Psoas muscle (tissue), 8 donors: Measurements from ENCODE around the gene PTPDC1. TPM values are rescaled to one million over a fixed set of nuclear protein-coding genes. Genes with fewer than 3 reads are reported as not detected.
"Not testable (repeated sequence)": the region's sequence is repeated elsewhere in the genome, so short reads cannot be mapped to it uniquely, and the experiment has no call there.

Experiments used
- ATAC-seq, 4 donors: fragments of 200-7000 bp; cut with Tn5 transposase; one replicate each; pipeline ENCODE4 v1.9.1; 2020; ENCODE audit warnings: moderate library complexity in 3 of 4, mild to moderate bottlenecking in 2 of 4
- DNase-seq, 2 donors: peaks; one replicate each; pipeline ENCODE4 v3.0.0-alpha.2; 2020
- H3K27ac ChIP-seq: fragments of 200-600 bp; one replicate; pipeline ENCODE4 v1.8.0; 2022
- H3K27me3 ChIP-seq, 3 donors: fragments of 200-600 bp in 1 of 3; one replicate each; pipeline versions ENCODE4 v1.6.1 to v1.8.0; 2013 to 2022; ENCODE audit warnings: low read length in 2 of 3, mild to moderate bottlenecking in 2 of 3, moderate library complexity in 1 of 3; ENCODE audit not compliant: insufficient read depth in 3 of 3
- H3K36me3 ChIP-seq, 2 donors: fragments of 200-600 bp in 1 of 2; one replicate each; pipeline versions ENCODE4 v1.6.1 to v1.8.0; 2013 to 2022; ENCODE audit warnings: low read depth in 1 of 2, mild to moderate bottlenecking in 1 of 2, moderate library complexity in 1 of 2; ENCODE audit not compliant: insufficient read depth in 1 of 2
- H3K4me1 ChIP-seq: fragments of 200-600 bp; one replicate; pipeline ENCODE4 v1.8.0; 2022
- H3K4me3 ChIP-seq: fragments of 200-600 bp; one replicate; pipeline ENCODE4 v1.8.0; 2022; ENCODE audit warnings: mild to moderate bottlenecking
- H3K9me3 ChIP-seq: fragments of 200-600 bp; one replicate; pipeline ENCODE4 v1.8.0; 2022
- CTCF ChIP-seq: fragments of 200-600 bp; IDR thresholded peaks from one replicate; pipeline ENCODE4 v1.8.0; 2022; ENCODE audit warnings: antibody characterized with exemption
- WGBS, 3 donors: extraction: QIAGEN DNeasy Blood & Tissue Kit; methylation state at CpG; one replicate each; pipeline versions ENCODE4 v1.1.6 to v1.1.7; 2013; 5-methylcytosine and 5-hydroxymethylcytosine counted together
- intact Hi-C, 2 donors: fragments of 100-400 bp; cut with DNase I; formaldehyde crosslinking; loops; one replicate each; pipeline versions ENCODE4 v1.11.0 to v1.14.2; 2022
- polyA plus RNA-seq, 3 donors: library from polyadenylated mRNA; stranded (reverse); fragments of 200-250 nt; gene quantifications; one replicate each; pipeline ENCODE4 v1.2.3, GENCODE V29; 2013
- total RNA-seq, 4 donors: library from RNA; stranded (reverse); fragmentation: NEBNext Ultra II Directional in 2 of 4; extraction: Animal tissue kit (Norgen Biotek cat#: 25700) in 2 of 4; gene quantifications; one replicate each; pipeline versions ENCODE4 v1.2.1 to v1.2.4, GENCODE V29; 2021 to 2023
- donor health status: healthy with polysubstance abuse.
- donor health status: DM: no; HTN: no; CAD: no; lungs with moderate emphysema.
- donor health status: Bipolar disorder and iron deficiency.
- donor health status: healthy.
- donor health status: DM: yes; HTN: yes; CAD: no.
- donor health status: DM: no; HTN: no; CAD: no.
- donor health status: DM: no; HTN: no; CAD: no.
- donor health status: DM: yes; HTN: yes; CAD: no.

PTPDC1 gene
- total and polyA plus RNA-seq, 7 donors = 3.6 to 9.9 (median 7.0) TPM

- TF ChIP-seq CTCF = no peak
- H3K27ac ChIP-seq = no peak overlapping the region
- no peaks in the 10 kb centered on the region for H3K36me3 ChIP-seq
- intact Hi-C loops = no loop called here
- H3K4me1 ChIP-seq = peaks cover 17% of the 10 kb centered on the region
- DNase-seq (no peak), ATAC-seq (no peak)
- no peaks in the 10 kb centered on the region for H3K9me3 ChIP-seq
- H3K27me3 ChIP-seq = no peaks in the 10 kb centered on the region
- 85 to 96% (median 88%) methylated on average over 3 of the region's 3 CpGs for whole genome bisulfite sequencing, 3 donors
- no peak overlapping the region for H3K4me3 ChIP-seq
Measured at GRCh38 chr9:94110821-94111252, 26.6 kb downstream of the PTPDC1 start.

GRCh38 chr9:94111446-94111845 is 27.2 kb downstream of the PTPDC1 start:
- no peak for TF ChIP-seq CTCF
- Histone ChIP-seq H3K27ac (no peak overlapping the region), H3K27me3 (no peaks in the 10 kb centered on the region), H3K4me3 (no peak overlapping the region), H3K4me1 (peaks cover 17% of the 10 kb centered on the region), H3K9me3 (no peaks in the 10 kb centered on the region), H3K36me3 (no peaks in the 10 kb centered on the region)
- no peak for DNase-seq
- ATAC-seq = no peak
- 69 to 80% (median 70%) methylated on average over 2 of the region's 2 CpGs for WGBS, 3 donors
- intact Hi-C loops = no loop called here

GRCh38 chr9:94112716-94113465 is 28.6 kb downstream of the PTPDC1 start:
- Histone ChIP-seq H3K27me3 (no peaks in the 10 kb centered on the region), H3K4me3 (no peak overlapping the region), H3K9me3 (no peaks in the 10 kb centered on the region), H3K36me3 (no peaks in the 10 kb centered on the region), H3K27ac (no peak overlapping the region), H3K4me1 (peaks cover 12% of the 10 kb centered on the region)
- DNase-seq (no peak), ATAC-seq (no peak)
- 91 to 94% (median 93%) methylated on average over 8 of the region's 8 CpGs for WGBS, 3 donors
- TF ChIP-seq CTCF = no peak
- intact Hi-C loops = no loop called here

- H3K27ac ChIP-seq, H3K36me3 ChIP-seq, H3K9me3 ChIP-seq, DNase-seq, ATAC-seq, intact Hi-C loops, H3K4me1 ChIP-seq, H3K27me3 ChIP-seq, H3K4me3 ChIP-seq: not testable (repeated sequence)
- 92 to 95% (median 93%) methylated on average over 7 of the region's 7 CpGs for WGBS, 3 donors
Measured at GRCh38 chr9:94120088-94120487, 35.8 kb downstream of the PTPDC1 start.

- H3K36me3 ChIP-seq = no peaks in the 10 kb centered on the region
- H3K4me3 ChIP-seq = no peak overlapping the region
- no peak for TF ChIP-seq CTCF
- intact Hi-C loops = no loop called here
- H3K9me3 ChIP-seq = no peaks in the 10 kb centered on the region
- WGBS, 3 donors = 93 to 98% (median 95%) methylated on average over 5 of the region's 5 CpGs
- H3K27ac ChIP-seq = no peak overlapping the region
- DNase-seq (no peak), ATAC-seq (no peak)
- H3K27me3 ChIP-seq = no peaks in the 10 kb centered on the region
- H3K4me1 ChIP-seq = no peaks in the 10 kb centered on the region
Measured at GRCh38 chr9:94120854-94121376, 36.7 kb downstream of the PTPDC1 start.
